Measurements from ENCODE around the gene FBXL20.

The FBXL20 gene

DNA sequence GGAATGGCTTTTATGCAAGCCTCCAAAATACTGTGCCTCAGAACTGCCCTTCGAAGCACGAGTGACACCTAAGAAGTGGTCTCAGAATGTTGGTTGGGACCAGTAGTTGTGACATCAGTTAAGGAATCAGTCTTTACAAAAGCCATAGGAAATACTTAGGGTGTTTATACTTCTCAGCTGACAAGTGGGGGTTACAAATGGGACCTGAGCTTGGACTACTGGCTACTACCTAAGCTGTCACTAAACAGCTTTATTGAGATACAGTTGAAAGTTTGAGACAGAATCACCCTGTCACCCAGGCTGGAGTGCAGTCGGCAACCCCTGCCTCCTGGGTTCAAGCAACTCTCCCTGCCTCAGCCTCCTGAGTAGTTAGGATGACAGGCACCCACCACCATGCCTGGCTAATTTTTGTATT lies 196.3 kb downstream of the FBXL20 start (continued):
- TF ChIP-seq, protein P1, sequence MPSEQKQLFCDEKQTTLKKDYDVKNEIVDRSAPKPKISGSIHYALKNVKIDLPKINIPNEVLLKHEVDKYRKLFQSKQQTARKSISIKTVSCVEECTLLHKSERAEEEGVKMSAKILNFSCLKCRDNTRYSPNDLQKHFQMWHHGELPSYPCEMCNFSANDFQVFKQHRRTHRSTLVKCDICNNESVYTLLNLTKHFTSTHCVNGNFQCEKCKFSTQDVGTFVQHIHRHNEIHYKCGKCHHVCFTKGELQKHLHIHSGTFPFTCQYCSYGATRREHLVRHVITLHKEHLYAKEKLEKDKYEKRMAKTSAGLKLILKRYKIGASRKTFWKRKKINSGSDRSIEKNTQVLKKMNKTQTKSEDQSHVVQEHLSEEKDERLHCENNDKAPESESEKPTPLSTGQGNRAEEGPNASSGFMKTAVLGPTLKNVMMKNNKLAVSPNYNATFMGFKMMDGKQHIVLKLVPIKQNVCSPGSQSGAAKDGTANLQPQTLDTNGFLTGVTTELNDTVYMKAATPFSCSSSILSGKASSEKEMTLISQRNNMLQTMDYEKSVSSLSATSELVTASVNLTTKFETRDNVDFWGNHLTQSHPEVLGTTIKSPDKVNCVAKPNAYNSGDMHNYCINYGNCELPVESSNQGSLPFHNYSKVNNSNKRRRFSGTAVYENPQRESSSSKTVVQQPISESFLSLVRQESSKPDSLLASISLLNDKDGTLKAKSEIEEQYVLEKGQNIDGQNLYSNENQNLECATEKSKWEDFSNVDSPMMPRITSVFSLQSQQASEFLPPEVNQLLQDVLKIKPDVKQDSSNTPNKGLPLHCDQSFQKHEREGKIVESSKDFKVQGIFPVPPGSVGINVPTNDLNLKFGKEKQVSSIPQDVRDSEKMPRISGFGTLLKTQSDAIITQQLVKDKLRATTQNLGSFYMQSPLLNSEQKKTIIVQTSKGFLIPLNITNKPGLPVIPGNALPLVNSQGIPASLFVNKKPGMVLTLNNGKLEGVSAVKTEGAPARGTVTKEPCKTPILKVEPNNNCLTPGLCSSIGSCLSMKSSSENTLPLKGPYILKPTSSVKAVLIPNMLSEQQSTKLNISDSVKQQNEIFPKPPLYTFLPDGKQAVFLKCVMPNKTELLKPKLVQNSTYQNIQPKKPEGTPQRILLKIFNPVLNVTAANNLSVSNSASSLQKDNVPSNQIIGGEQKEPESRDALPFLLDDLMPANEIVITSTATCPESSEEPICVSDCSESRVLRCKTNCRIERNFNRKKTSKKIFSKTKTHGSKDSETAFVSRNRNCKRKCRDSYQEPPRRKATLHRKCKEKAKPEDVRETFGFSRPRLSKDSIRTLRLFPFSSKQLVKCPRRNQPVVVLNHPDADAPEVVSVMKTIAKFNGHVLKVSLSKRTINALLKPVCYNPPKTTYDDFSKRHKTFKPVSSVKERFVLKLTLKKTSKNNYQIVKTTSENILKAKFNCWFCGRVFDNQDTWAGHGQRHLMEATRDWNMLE (tag by site-specific recombination; conservative IDR thresholded peaks at IDR 0.05; ENCODE audit: low read depth) = no peak
- no peak for TF ChIP-seq ZNF645 (tag by site-specific recombination; IDR thresholded peaks at IDR 0.05)
- TF ChIP-seq, protein P2, sequence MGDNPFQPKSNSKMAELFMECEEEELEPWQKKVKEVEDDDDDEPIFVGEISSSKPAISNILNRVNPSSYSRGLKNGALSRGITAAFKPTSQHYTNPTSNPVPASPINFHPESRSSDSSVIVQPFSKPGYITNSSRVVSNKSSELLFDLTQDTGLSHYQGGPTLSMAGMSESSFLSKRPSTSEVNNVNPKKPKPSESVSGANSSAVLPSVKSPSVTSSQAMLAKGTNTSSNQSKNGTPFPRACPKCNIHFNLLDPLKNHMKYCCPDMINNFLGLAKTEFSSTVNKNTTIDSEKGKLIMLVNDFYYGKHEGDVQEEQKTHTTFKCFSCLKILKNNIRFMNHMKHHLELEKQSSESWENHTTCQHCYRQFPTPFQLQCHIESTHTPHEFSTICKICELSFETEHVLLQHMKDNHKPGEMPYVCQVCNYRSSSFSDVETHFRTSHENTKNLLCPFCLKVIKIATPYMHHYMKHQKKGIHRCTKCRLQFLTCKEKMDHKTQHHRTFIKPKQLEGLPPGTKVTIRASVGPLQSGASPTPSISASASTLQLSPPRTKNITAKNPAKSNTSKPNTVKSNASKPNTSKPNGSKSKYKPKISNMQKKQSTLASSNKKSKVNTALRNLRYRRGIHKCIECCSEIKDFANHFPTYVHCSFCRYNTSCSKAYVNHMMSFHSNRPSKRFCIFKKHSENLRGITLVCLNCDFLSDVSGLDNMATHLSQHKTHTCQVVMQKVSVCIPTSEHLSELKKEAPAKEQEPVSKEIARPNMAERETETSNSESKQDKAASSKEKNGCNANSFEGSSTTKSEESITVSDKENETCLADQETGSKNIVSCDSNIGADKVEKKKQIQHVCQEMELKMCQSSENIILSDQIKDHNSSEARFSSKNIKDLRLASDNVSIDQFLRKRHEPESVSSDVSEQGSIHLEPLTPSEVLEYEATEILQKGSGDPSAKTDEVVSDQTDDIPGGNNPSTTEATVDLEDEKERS (tag by site-specific recombination; IDR thresholded peaks at IDR 0.05) = no peak
- no peak for TF ChIP-seq ZNF747 (tag by site-specific recombination; IDR thresholded peaks at IDR 0.05)
- no peak for TF ChIP-seq ZNF621 (tag by site-specific recombination; IDR thresholded peaks at IDR 0.05)
- peak; percentile 82 for TF ChIP-seq ZNF664 (tag by site-specific recombination; IDR thresholded peaks at IDR 0.05)
- TF ChIP-seq ZNF112 (tag by site-specific recombination; IDR thresholded peaks at IDR 0.05) = no peak
- no peak for TF ChIP-seq MEIS1 (CRISPR knock-in tag; IDR thresholded peaks at IDR 0.05; ENCODE audit: borderline replicate concordance)
- TF ChIP-seq RBAK (tag by site-specific recombination; IDR thresholded peaks at IDR 0.05) = no peak
- TF ChIP-seq ZNF302 (tag by site-specific recombination; IDR thresholded peaks at IDR 0.05; ENCODE audit: low read depth) = no peak
- no peak for TF ChIP-seq ZNF157 (tag by site-specific recombination; IDR thresholded peaks at IDR 0.05)
- no peak for TF ChIP-seq ZNF792 (tag by site-specific recombination; IDR thresholded peaks at IDR 0.05)
- TF ChIP-seq ZNF341 (tag by site-specific recombination; IDR thresholded peaks at IDR 0.05; ENCODE audit: low read depth) = no peak
- no peak for TF ChIP-seq ZNF560 (tag by site-specific recombination; IDR thresholded peaks at IDR 0.05; ENCODE audit: borderline replicate concordance)
- TF ChIP-seq, protein P3, sequence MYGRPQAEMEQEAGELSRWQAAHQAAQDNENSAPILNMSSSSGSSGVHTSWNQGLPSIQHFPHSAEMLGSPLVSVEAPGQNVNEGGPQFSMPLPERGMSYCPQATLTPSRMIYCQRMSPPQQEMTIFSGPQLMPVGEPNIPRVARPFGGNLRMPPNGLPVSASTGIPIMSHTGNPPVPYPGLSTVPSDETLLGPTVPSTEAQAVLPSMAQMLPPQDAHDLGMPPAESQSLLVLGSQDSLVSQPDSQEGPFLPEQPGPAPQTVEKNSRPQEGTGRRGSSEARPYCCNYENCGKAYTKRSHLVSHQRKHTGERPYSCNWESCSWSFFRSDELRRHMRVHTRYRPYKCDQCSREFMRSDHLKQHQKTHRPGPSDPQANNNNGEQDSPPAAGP (tag by site-specific recombination; IDR thresholded peaks at IDR 0.05) = no peak
- no peak for TF ChIP-seq ZFP41 (tag by site-specific recombination; IDR thresholded peaks at IDR 0.05; ENCODE audit: borderline replicate concordance)
- no peak for TF ChIP-seq ZBTB7A (tag by site-specific recombination; IDR thresholded peaks at IDR 0.05; ENCODE audit: low read depth)
- TF ChIP-seq ZNF16 (tag by site-specific recombination; IDR thresholded peaks at IDR 0.05; ENCODE audit: low read depth) = no peak
- no peak for TF ChIP-seq ZFP69B (tag by site-specific recombination; IDR thresholded peaks at IDR 0.05)

Data from HEK293 (cell line).